ENCODE data around the gene SULF2.

The SULF2 gene

GRCh38 chr20:47684306-47685080 is 100.8 kb downstream of the SULF2 start:
- no peak for DNase-seq (ENCODE audit: low spot score)

- DNase-seq (ENCODE audit: low spot score), result no peak
Observed at GRCh38 chr20:47682916-47683315, 102.4 kb downstream of the SULF2 start.

- peak; percentile 67 for DNase-seq (ENCODE audit: low spot score)
Observed at GRCh38 chr20:47682028-47682783, 103.1 kb downstream of the SULF2 start.

- peak; percentile 36 for DNase-seq (ENCODE audit: low spot score)
Observed at GRCh38 chr20:47680804-47681529, 104.3 kb downstream of the SULF2 start.

- DNase-seq (ENCODE audit: low spot score), result no peak
Observed at GRCh38 chr20:47679462-47679861, 105.8 kb downstream of the SULF2 start.

- DNase-seq (ENCODE audit: low spot score), result no peak
Observed at GRCh38 chr20:47678536-47678935, 106.7 kb downstream of the SULF2 start.

GRCh38 chr20:47677635-47678453 is 107.4 kb downstream of the SULF2 start:
- DNase-seq (ENCODE audit: low spot score), result peak; percentile 32

- no peak for DNase-seq (ENCODE audit: low spot score)
Observed at GRCh38 chr20:47676912-47677634, 108.2 kb downstream of the SULF2 start.

- no peak for DNase-seq (ENCODE audit: low spot score)
Observed at GRCh38 chr20:47676219-47676721, 109.0 kb downstream of the SULF2 start.

GRCh38 chr20:47675190-47676142 is 109.8 kb downstream of the SULF2 start:
- no peak for DNase-seq (ENCODE audit: low spot score)

GRCh38 chr20:47674686-47675085 is 110.6 kb downstream of the SULF2 start:
- DNase-seq (ENCODE audit: low spot score), result no peak

- DNase-seq (ENCODE audit: low spot score), result no peak
Observed at GRCh38 chr20:47674145-47674544, 111.1 kb downstream of the SULF2 start.

GRCh38 chr20:47673671-47673955 is 111.7 kb downstream of the SULF2 start:
- DNase-seq (ENCODE audit: low spot score), result no peak

GRCh38 chr20:47672886-47673670 is 112.2 kb downstream of the SULF2 start:
- no peak for DNase-seq (ENCODE audit: low spot score)

- no peak for DNase-seq (ENCODE audit: low spot score)
Observed at GRCh38 chr20:47672166-47672565, 113.1 kb downstream of the SULF2 start.

GRCh38 chr20:47670913-47671312 is 114.4 kb downstream of the SULF2 start:
- no peak for DNase-seq (ENCODE audit: low spot score)

- no peak for DNase-seq (ENCODE audit: low spot score)
Observed at GRCh38 chr20:47669927-47670890, 115.1 kb downstream of the SULF2 start.

GRCh38 chr20:47669489-47669888 is 115.8 kb downstream of the SULF2 start:
- DNase-seq (ENCODE audit: low spot score), result no peak
